Measurements from ENCODE around the gene INTS15.
A peak's percentile ranks its signal among the peaks of the same experiment; 100 is the strongest.
"Not testable (repeated sequence)": the region's sequence is repeated elsewhere in the genome, so short reads cannot be mapped to it uniquely, and the experiment has no call there.

Gene INTS15

DNA sequence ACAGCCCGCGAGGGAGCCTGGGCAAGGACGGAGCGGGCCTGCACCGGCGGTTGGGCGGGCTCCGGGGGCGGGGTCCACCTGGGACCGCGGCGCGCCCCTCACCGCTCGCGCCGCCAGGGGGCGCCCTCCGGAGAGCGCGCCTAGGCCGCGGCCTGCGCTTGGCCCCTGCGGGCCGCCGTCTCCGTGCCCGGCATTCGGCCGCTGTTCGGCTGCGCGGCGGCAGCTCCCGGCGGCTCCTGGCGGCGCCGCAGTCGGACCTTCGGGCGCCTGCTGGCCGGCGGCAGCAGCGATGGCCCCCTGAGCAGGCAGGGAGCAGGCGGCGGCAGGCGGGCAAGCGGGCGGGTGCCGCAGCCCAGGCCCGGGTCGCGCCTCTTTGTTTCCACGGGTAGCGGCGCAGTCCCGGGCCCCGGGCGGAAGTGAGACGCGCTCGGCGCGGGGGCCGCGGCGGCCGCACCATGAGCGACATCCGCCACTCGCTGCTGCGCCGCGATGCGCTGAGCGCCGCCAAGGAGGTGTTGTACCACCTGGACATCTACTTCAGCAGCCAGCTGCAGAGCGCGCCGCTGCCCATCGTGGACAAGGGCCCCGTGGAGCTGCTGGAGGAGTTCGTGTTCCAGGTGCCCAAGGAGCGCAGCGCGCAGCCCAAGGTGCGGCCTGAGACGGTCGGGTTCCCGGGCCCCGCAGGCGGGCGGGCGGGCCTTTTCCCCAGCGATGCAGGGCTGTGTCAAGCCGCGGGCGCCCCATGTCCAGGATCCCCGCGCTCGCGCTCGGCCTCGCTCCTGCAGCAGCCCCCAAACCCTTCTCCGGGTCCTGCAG, at the start of gene INTS15:
INTS15 (plus strand) TSS at position 193 of the 816 bp plus-strand sequence; CDS start at position 456, 263 bp downstream.
- DNase-seq, result peak; percentile 93

GRCh38 chr7:6542368-6542767, 47.5 kb upstream of the INTS15 start:
- no peak for DNase-seq

- no peak for DNase-seq
Measured at GRCh38 chr7:6545398-6546126, 44.3 kb upstream of the INTS15 start.

DNA sequence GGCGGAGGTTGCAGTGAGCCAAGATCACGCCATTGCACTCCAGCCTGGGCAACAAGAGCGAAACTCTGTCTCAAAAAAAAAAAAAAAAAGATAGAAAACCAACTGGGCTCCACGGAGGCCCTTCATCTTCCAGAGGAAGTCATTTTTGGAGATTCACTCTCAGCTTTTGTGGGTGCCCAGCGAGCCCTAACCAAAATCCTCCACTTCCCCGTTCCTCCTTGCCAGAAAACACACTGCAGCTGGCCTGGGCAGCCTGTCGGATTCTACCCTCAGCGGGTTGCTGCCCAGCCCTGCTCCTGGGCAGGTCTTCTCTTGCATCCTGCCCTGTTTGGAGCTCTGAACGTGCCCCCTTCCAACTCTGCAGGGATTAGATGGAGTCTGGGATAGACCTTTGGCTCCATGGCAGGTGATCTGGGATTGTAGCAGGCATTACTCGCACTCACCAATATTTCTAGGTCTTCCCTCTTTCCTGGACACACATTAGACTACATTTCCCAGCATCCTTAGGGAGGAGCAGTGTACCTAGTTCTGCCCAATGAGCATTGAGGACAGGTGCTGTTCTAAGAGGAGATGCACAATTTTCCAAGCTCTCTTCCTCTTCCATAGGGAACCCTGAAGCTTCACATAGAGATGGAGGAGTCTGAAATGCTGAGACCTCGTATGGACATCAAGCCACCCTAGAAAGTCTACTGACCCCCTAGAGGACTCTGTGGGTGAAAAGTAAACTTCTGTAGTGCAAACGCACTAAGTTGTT, 43.1 kb upstream of the INTS15 start:
- DNase-seq, result no peak

DNA sequence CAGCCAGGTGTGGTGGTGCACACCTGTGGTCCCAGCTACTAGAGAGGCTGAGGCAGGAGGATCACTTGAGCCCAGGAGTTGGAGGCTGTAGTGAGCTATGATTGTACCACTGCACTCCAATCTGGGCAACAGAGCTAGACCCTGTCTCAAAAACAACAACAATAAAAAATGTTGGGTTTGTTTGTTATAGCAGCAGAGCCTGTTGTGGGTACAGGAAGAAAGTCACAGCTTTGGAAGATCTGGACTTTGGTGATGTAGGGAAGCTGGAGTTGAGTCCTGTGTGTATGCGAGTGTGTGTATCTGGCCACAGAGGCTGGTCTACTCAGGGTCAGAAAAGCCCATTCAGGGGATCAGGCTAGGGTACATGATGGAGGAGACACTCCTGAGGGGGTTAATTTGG, 42.4 kb upstream of the INTS15 start:
- DNase-seq, result no peak

DNA sequence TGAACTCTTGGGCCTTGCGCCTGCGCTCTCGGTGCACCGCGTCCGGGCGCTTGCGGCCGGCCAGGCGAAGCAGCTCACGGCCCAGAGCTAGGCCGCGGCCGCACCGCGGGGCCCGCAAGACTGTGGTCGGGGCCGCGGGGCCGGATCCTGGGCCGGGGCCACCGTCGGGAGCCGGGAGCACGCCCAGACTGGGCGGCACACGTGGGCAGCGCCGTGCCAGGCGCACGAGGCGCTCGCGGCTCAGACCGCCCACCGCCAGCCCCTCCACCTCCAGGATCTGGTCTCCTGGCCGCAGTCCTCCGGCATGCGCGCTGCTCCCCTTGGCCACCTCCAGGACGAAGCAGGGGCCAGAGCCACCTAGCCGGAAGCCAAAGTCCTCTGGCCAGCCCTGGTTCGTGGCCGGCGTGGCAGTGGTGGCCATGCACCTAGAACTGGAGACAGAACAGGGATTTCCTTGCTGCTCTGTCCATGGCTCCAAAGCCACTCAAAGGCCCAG, 38.8 kb upstream of the INTS15 start, which contains the start of gene GRID2IP:
GRID2IP (minus strand) TSS at position 446 of the 496 bp plus-strand sequence; CDS start at position 421, 25 bp downstream.
- DNase-seq, result no peak

GRCh38 chr7:6553448-6554044, 36.3 kb upstream of the INTS15 start:
- no peak for DNase-seq

DNA sequence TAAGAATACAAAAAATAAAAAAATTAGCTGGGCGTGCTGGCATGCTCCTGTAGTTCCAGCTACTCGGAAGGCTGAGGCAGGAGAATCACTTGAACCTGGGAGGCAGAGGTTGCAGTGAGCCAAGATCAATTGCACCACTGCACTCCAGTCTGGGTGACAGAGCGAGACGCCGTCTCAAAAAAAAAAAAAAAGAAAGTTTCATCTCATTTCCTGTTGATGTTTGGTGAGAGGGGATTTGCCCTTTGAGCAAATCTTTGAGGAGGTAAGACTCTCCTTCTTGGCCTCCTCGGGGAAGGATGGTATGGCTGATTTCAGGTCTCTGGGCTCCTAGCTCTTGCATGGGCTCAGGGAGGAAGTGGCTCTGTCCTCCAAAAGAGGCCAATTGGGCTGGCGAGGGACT, 35.0 kb upstream of the INTS15 start:
- no peak for DNase-seq

DNA sequence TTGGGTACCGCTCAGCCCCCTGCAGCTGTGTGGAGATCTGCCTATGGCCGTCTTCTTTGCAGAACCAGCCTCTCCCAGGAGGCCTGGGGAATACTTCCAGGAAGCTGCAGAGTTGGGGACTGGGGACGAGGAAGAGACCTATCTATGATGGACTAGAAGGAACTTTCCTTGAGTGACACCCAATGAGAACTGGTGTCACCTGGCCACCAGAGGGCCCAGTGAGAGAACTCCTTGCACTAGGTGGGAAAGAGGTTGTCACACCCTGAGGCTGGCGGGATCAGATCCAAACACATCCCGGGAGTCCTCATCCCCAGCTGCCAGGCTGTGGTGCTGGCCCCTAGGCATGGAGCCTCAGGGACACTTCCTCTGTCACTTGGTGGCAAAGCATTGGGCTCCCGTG, 33.6 kb upstream of the INTS15 start:
- DNase-seq, result no peak

DNA sequence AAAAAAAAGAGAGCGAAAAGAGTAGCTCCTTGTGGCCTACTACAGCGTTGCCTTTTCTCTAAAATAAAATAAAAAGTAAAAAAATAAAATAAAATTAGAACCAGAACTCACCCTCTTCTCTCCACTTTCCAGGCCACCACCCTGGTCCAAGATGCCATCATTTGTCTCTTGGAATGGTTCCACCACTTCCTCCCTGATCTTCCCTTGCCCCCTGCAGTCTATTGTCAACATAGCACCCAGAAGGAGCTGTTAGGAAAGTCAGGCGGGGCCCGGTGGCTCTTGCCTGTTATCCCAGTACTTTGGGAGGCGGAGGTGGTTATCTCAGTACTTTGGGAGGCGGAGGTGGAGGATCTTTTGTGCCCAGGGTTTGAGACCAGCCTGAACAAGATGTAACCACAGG, 31.0 kb upstream of the INTS15 start:
- no peak for DNase-seq

DNA sequence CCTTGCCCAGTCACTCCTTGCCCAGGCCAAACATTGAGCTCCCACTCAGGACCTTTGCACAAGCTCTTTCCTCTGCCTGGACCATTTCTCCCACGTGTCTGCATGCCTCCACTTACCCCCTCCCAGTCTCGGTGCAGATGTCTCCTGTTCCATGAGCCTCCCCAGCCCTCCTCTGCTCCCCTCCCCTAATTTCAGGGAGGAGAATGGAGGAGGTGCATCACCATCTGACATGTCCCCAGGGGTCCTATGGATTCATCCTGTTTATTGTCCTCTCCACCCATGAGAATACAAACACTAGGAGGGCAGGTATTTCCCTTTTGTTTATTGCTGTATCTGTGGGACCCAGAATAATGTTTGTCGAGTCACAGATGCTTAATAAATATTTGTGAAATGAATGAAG, 29.9 kb upstream of the INTS15 start:
- no peak for DNase-seq

DNA sequence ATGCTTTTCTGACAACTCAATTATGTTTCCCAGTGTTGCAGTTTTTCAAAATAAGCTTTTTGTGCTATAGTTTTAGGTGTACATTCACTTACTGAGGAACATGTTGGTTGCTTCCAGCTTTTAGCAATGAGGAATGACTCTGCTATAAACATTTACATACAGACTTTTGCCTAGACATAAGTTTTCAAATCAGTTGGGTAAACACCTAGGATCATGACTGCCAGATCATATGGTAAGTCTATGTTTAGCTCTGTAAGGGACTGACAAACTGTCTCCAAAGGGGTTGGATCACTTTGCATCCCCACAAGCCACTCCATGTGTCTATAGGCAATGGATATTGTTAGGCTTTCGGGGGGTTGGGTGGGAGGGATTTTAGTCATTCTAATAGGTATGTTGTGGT, 27.7 kb upstream of the INTS15 start:
- DNase-seq, result no peak

DNA sequence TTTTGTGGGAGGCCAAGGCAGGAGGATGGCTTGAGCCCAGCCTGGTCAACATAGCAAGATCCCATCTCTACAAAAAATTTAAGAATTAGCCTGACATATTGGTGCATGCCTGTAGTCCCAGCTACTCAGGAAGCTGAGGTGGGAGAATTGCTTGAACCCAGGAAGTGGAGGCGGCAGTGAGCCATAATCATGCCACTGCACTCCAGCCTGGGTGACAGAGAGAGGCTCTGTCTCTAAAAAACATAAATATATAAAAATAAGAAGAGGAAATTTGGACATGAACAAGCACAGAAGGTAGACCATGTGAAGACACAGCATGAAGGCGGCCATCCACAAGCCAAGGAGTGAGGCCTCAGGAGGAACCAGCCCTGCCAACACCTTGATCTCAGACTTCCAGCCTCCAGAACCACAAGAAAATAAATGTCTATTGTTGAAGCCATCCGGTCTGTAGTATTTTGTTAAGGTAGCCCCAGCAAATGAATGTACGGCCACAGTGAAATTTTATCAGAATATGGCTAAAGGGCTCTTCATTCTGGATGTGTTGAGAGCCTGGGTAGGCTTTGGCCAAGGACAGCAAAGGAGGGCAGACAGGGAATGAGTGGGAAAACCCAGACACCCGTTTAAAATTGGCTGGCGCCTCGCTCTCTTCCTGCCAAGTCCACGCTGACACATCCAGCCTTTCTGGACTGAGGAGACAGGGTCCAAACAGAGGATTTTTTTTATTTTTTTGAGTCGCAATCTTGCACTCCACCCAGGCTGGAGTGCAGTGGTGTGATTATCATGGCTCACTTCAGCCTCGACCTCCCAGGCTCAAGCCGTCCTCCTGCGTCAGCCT, 25.7 kb upstream of the INTS15 start:
- DNase-seq, result no peak

GRCh38 chr7:6565655-6566054, 24.2 kb upstream of the INTS15 start:
- no peak for DNase-seq

DNA sequence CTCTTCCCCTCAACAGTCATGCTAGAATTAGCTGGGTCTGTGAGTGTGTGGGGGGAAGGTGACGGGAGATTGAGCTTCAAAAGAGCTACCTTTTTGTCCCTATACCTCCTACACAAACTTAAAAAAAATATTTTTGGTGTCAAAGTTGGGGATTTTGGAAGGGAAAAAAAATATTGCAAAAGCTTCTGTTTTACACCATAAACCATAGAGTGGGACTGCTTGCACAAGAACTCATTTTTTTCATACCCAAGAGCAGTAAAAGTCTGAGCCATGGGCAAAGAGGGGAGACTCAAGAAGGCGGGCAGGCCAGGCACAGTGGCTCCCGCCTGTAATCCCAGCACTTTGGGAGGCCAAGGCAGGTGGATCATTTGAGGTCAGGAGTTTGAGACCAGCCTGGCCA, 21.9 kb upstream of the INTS15 start:
- DNase-seq, result no peak

GRCh38 chr7:6571160-6571779, 18.6 kb upstream of the INTS15 start:
- DNase-seq, result no peak

DNA sequence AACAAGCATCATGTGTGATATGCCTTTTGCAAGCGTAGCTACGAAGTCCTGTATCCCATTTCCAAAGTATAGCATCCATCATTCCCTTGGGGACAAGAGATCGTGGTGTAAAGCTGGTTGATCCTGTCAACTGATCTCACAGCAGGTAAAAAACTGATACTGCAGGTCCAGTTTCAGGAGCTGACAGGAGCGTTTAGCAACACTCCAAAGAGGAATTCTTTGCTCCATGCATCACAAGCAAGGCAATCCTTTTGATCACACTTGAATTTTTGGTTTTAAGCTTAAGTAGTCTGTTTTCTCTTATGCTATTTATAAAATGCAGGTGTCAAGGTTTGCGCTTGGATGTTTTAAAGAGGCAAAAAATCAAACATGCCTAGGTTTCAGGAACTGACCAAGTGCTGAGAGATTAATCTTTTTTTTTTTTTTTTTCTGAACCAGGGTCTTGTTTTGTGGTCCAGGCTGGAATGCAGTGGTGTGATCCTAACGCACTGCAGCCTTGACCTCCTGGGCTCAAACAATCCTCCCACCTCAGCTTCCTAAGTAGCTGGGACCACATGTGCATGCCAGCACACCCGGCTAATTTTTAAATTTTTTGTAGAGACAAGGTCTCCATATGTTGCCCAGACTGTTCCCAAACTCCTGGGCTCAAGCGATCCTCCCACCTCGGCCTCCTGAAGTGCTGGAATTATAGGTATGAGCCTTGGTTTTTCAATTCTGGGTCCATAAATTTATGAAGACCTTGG, 14.4 kb upstream of the INTS15 start:
- DNase-seq, result no peak

GRCh38 chr7:6576024-6576866, 13.6 kb upstream of the INTS15 start:
- DNase-seq, result peak; percentile 68

DNA sequence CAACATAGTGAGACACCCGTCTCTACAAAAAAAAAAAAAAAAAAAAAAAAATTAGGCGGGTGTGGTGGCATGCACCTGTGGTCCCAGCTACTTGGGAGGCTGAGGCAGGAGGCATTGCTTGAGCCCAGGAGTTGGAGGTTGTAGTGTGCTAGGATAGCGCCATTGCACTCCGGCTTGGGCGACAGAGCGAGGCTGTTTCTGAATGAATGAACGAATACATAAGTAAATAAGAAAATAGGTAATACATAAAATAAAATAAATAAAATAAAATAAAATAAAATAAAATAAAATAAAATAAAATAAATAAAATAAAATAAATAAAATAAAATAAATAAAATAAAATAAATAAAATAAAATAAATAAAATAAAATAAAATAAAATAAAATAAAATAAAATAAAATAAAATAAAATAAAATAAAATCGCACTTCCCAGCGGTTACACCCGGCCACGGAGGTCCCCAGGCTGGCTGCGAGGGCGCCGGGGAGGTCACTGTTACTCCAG, 12.9 kb upstream of the INTS15 start:
- not testable (repeated sequence) for DNase-seq
